NT2/D1 (cell line): Measurements from ENCODE around the gene RNF212B.

Experiments used
- SUZ12 ChIP-seq: IDR thresholded peaks from 2 replicates; pipeline ENCODE4 v1.6.1; 2011; ENCODE audit not compliant: insufficient read length, insufficient read depth; ENCODE audit errors: extremely low read depth
- YY1 ChIP-seq: IDR thresholded peaks from 2 replicates; pipeline ENCODE4 v1.6.1; 2011; ENCODE audit not compliant: insufficient read length, insufficient read depth

DNA sequence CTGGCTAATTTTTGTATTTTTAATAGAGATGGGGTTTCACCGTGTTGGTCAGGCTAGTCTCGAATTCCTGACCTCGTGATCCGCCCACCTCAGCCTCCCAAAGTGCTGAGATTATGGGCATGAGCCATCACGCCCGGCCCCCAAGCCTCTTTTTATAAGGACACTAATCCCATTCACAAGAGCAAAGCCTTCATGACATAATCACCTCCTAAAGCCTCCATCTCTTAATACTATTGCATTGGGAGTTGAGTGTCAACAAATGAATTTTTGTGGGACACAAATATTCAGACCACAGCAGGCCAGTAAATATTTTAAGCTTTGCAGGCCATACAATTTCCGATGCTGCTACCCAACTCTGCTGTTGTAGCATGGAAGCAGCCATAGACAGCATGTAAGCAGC, 10.9 kb downstream of the RNF212B start:
- TF ChIP-seq YY1 (no peak), SUZ12 (no peak)
